Inflammatory macrophage treated with lipopolysaccharide for 1 hour (primary cell): ENCODE results near the gene CDH5.
"Not testable (repeated sequence)": the region's sequence is repeated elsewhere in the genome, so short reads cannot be mapped to it uniquely, and the experiment has no call there.

Experiments
- DNase-seq, 2 donors: peaks; one replicate each; pipeline ENCODE4 v3.0.0-alpha.2; 2020 to 2022

The CDH5 gene

DNA sequence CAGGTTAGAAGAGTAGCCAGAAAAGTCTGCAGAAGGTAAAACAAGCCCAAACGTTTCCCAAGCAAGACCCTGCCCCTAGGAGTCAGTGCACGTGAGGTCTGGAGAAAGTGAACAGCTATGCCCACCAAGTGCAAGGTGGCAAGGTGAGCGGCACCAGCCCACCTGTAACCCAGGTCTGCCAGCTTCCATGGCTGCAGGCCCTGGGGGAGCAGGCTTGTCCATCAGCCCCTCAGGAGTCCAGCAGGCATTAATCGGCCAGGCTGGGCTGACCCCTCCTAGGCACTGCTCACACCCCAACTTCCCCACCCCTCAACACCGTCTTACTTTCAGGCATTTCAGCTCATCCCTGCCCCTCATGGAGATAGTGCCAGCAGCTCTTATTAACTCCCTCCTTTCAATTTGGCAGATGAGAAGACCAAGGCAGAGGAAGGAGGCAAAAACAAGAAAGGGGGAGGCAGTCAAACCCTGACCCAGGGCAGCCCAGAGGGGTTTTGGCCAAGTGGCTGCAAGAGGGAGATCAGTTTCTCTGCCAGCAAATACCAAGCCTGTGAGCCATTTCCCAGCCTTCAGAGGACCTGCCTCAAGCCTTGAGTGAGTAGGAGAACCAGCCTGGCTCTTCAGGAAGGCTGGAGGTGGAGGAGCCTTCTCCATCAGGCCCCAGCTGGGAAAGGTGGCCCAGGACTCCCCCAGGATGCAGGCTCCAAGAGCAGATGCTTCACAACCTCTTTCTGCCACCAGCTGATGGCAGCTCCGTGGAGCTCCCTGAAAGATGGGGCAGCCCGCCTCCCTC lies 75.3 kb downstream of the CDH5 start:
- DNase-seq = no peak

DNA sequence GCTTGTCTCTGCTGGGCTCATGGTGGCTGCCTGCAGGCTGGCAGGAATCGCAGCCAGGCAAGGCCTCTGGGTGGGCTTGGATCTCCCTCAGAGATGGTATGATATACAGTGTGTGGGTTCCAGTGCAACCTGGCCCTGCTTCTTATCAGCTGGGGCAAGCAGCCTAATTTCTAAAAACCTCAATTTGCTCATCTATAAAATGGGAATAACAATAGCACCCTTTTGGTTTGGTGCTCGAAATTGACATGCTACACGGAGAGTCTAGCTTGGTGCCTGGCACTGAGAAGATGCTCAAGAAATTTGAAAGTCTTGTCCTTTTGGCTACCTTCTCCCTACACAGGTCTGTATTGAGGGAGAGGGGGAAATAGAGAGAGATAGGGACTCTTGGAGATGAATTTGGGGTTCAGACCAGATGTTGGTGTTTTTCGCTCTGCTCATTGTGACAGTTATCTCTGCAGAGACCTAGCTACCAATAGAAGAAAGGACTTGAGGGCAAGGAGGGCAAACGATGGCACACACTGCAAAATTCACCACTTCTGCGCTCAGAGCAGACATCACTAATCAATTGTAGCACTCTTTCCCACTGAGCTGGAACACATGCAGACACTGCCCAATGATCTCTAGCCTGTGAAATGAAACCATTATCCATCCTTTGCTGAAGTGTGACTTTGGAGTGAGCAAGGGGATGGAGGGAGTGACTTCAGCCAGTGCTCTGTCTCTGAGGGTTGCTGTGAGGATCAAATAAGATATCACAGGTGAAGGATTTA lies 76.2 kb downstream of the CDH5 start:
- no peak for DNase-seq

DNA sequence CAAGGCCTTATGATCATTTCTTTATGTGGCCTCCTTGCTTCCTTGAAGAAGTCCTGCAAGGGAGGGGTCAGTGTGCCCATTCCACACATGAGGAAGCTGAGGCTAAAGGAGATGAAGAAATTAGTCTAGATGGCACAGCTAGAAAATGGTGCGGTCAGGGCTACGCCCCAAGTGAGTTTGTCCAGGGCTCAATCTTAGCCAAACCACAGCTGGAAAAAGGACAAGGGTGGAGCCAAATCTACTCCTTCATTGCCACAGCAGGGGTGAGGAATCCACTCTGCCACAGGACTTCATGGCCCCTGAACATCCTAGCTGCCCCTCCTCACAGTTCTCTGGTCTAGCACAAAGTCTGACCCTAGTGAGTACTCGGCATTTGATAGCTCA lies 76.8 kb downstream of the CDH5 start:
- DNase-seq = no peak

DNA sequence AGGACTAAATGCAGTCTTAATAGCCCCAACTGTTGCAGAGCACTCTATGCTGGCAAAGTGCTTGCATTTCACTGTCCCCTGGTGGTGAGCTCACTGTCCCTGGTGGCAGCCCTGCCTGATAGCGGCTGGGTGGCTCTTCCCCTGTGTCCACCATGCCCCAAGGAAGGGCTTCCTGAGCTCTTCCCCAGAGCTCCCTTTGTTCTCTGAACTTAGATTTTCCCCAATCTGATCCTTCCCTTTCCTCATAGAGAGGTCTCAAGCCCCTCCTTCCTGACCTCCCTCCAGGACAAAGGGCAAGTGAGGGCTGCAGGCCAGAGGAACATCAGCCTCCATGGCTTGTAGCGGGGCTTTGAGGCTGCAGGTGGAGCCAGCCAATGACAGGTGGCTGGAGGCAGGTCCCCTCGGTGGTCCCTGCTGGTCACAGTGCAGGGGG lies 77.6 kb downstream of the CDH5 start:
- no peak for DNase-seq

DNA sequence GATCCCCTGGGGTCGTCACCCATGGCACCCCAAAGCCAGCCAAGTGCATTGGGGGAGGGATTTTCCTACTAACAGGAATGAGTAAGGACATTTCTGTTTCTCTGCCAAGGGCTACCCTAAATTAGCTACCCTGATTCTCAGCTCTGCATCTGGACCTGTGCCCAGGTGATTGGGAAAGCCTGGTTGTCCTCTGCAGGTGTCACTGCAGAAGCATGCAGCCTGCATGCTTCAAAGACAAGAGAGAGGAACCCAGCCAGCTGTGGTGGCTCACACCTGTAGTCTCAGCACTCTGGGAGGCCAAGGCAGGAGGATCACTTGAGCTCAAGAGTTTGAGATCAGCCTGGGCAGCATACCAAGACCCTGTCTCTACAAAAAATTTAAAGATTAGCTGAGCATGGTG lies 80.2 kb downstream of the CDH5 start:
- DNase-seq = no peak

DNA sequence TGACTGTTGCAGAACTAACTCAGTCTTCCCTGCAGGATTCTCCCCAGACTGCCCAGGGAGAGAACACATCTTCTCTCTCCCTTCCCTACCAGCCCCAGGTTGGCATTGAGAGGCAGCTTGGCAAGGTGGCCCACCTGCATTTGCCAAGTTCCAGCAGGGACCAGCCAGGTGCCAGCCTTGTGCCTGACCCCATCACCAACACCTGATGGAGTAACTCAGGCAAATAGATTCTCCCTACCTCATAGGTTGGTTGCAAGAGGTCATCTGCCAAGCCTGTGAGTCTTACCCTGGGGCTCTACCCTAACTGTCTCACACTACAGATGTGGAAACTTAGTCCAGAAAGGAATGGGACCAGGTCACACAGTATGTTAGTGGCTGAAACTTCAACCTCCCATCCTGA lies 81.0 kb downstream of the CDH5 start:
- DNase-seq = no peak

DNA sequence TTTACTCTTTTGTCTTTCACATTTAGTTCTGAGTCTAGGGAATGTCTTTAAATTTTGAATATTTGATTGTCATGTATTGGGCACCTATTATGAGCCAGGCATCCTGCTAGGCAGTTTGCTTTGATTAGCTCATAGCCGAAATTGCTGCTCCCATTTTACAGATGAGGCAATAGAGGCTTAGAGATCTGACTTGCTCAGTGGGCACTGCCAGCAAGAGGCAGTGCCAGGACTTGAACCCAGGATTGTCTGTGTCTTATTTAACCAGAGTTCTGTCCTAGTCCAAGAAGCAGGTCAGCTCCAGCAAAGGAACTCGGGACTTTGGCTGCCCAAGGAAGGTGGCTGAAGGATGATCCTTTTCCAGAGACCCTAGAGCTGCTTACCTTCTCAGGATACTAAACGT lies 85.1 kb downstream of the CDH5 start:
- DNase-seq = no peak

DNA sequence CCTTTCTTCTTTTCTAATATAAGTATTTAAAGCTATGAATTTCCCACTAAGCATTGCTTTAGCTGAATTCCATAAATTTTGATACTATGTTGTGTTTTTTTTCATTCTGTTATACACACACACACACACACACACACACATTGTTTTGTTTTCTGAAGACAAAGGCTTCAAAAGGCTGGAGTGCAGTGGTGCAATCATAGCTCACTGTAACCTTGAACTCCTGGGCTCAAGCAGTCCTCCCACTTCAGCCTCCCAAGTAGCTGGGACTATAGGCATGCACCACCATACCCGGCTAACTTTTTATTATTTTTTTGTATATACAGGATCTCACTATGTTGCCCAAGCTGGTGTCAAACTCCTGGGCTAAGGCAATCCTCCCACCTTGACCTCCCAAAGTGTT lies 86.7 kb downstream of the CDH5 start:
- DNase-seq = not testable (repeated sequence)
